NCI-H345 treated with DMSO at 0.1 percent for 48 hours (cell line): Measurements from ENCODE around the gene CAMK2D.
"Not testable (repeated sequence)": the region's sequence is repeated elsewhere in the genome, so short reads cannot be mapped to it uniquely, and the experiment has no call there.

Source experiments
- DNase-seq: peaks from one replicate; lab custom pipeline; 2025; ENCODE audit not compliant: unreplicated experiment; lab: John Stamatoyannopoulos, UW

The CAMK2D gene

DNA sequence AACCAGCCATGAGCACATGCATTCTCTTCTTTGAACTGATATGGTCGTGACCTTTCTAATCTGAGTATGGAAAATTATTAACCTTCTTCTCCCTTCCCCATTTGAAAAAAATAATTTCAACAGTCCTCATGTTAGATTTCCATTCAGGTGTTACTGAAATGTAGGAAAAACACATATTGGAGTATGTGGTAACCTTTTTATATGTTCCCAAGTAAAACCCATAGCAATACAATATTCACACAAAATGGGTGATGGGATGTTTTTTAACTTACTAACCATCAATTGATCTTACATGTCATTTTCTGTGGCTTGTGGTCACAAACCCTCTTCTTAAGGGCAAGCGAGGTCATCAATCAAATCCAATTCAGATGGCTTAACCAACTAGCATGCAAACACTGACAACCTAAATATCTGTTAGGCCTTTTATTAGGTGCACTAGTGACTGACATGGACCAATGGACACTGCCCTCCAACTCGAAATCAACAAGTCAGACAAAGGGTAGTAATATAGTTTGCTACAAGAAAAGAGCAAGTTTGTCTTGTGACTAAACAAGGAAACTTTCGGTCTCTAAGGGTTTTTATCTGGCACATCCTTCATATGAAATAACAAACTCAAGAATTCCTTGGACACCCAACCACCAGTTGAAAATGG lies 74.3 kb downstream of the CAMK2D start:
- no peak for DNase-seq

DNA sequence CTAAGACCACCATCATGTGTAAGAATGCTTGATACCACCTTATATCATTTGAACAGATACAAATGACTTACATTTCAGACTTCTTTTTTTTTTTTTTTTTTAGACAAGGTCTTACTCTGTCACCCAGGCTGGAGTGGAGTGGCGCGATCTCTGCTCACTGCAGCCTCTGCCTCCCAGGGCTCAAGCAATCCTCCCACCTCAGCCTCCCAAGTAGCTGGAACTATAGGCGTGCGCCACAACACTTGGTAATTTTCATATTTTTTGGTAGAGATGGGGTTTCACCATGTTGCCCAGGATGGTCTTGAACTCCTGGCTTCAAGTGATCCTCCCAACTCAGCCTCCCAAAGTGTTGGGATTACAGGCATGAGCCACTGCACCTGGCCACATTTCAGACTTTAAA lies 76.4 kb downstream of the CAMK2D start:
- not testable (repeated sequence) for DNase-seq

- DNase-seq = no peak
These were observed 76.9 kb downstream of the CAMK2D start for GRCh38 chr4:113684534-113685091.

- peak; percentile 45 for DNase-seq
These were observed 78.6 kb downstream of the CAMK2D start for GRCh38 chr4:113682730-113683537.

DNA sequence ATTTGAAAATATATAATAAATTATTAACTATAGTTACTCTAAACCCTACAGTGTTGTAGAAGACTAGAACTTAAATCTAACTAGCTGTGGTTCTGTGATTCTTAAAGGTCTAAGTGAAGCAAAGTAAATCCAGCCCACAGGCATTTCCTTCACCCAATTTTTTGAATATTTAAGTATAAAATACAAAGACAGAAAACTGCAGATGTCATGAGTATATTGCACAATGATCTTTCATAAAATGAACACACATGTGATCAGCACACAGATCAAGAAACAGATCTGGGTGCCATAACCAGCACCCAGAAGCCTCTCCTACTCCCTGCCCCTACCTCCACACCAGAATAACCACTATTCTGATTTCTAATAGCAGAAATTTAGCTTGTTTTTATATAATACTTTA lies 82.9 kb downstream of the CAMK2D start:
- no peak for DNase-seq

- no peak for DNase-seq
These were observed 84.2 kb downstream of the CAMK2D start for GRCh38 chr4:113677325-113677724.

DNA sequence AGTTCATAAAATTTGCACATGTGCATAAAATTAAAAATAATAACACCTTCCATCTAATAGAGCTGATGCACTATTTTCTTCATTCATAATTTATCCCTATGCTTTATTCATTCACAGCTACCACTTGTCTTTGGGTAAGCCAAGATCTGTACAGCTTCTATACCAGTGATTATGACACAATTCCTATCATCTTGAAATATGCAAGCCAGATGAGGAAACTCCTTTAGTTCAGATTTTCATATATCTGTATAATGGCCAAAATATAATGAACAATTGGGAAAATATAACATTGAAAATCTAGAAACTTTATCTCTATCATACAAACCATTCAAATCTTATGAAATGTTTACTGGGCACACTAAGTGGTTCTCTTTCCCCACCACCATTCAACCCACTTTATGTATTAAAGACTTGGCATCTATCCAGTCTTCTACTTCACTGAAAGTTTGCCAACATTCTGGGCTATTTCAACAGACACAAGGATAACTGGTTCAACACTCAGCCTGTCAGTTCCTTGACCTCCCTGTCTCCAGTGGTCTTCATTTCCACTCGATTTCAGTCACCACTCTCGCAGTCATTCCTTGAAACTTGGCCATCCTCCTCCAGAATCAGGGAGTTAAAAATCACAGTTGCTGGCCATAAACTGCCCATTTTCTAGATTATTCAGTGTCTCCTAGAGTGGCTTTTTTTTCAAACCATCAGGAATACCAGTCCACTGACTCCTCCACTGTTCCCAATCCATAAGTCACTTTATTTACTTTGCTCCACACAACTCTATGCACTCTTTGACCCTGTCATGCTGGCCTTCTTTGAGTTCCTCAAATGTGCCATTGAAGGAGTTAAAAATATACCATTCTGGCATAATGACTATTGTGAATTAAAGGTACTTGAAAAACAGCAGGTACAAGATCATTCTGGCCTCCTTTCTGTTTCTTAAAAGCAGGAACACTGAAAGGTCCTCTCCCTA lies 85.5 kb downstream of the CAMK2D start:
- peak; percentile 5 for DNase-seq

- no peak for DNase-seq
These were observed 86.8 kb downstream of the CAMK2D start for GRCh38 chr4:113674733-113675132.

- DNase-seq = no peak
These were observed 87.3 kb downstream of the CAMK2D start for GRCh38 chr4:113674251-113674650.

- DNase-seq = no peak
These were observed 88.1 kb downstream of the CAMK2D start for GRCh38 chr4:113673450-113673849.

- no peak for DNase-seq
These were observed 95.0 kb downstream of the CAMK2D start for GRCh38 chr4:113666386-113667114.

DNA sequence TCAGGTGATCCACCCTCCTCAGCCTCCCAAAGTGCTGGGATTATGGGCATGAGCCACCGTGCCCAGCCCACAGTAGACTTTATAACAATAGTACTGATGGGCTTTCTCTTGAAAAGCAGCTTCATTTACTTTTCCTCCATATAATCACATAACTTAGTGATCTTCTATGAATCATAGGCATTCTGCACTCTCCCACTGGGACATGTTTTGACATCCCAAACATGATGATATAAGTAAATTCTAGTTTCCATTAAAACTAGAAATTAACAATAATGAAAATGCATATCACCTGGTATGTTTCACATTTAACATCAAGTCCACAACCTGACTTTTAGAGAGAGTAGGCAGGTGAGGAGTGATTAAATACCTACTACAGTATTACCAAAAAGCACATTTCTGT lies 96.5 kb downstream of the CAMK2D start:
- DNase-seq = no peak

DNA sequence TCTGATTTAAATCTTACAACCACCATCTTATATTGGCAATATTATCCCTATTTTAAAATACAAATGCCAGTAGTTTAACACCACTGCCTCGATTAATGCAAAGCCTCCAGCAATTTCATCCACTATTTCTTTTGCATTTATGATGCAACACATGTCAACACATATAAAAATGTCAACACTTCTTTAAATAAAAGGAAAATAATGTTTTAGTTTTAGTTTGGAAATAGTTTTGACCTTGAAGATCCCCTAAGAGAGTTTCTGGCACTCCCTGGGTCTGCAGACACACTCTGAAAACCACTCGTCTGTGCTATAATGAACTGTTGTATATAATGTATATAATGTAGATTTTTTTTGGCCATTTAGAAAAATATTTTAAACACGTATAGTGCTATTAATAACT lies 99.0 kb downstream of the CAMK2D start:
- no peak for DNase-seq

DNA sequence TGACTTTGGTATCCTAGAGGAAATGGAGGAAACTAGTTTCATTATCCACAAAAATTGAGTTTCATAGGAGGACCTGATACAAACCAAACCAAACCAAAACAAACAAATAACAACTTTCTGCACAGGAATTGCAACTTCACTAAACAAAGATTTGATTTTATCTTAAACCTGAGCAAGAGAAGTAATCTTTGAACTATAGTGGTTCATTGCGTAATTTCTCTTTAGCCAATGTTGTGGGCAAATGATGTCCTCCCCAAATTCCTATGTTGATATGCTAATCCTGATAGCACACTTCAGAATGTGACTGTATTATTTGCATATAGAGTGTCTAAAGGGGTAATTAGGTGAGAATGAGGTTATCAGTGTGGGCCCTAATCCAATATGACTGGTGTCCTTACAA lies 102.4 kb downstream of the CAMK2D start:
- no peak for DNase-seq

- DNase-seq = no peak
These were observed 103.8 kb downstream of the CAMK2D start for GRCh38 chr4:113657586-113658233.

DNA sequence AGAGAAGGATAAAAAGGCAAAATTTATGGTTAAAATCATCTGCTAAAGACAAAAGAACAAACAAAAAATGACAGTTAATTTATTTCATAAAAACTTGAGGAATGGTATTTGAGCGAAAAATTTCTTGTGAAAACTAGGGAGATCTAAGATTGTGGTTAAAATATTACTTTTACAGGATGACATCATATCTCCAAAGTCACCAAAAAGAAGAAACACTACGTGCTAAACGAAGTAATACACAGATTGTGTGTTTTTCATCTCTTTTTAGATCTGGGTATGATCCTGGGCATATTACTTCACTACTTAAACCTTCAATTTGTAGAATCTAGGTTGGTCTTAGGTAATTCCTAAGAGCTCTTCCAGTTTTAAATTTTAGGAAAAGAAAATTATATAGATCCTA lies 107.7 kb downstream of the CAMK2D start:
- no peak for DNase-seq

- DNase-seq = no peak
These were observed 115.1 kb downstream of the CAMK2D start for GRCh38 chr4:113646442-113646822.

- no peak for DNase-seq
These were observed 115.6 kb downstream of the CAMK2D start for GRCh38 chr4:113645771-113646441.

GRCh38 chr4:113645288-113645687 lies 116.2 kb downstream of the CAMK2D start:
- DNase-seq = no peak
